GM18517 (cell line): Measurements from ENCODE around the gene MARCHF10.

Source experiments
- ATAC-seq: cut with Tn5 transposase; IDR thresholded peaks from one replicate; pipeline ENCODE4 v1.9.1; 2021; ENCODE audit warnings: mild to moderate bottlenecking, moderate library complexity; ENCODE audit not compliant: unreplicated experiment

MARCHF10 gene

DNA sequence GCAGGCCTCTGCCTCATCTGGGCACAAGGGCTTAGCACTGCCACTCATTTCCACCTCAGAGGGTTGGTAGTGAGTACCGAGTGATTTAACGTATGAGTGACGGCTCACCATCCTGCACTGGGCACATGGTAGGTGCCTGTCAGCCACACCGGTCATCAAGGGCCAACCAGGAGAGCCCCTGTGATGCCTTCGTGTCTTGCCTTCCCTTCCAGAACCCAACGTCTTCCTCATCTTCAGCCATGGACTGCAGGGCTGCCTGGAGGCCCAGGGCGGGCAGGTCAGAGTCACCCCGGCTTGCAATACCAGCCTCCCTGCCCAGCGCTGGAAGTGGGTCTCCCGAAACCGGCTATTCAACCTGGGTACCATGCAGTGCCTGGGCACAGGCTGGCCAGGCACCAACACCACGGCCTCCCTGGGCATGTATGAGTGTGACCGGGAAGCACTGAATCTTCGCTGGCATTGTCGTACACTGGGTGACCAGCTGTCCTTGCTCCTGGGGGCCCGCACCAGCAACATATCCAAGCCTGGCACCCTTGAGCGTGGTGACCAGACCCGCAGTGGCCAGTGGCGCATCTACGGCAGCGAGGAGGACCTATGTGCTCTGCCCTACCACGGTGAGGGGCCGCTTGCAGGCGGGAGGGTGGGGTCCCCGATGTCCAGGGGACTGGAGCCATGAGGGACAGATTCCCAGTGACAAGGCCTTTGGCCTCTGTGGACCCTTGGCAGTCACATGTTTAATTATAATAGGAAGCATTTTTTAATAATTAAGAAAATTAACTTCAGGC is 143.6 kb downstream of the MARCHF10 start:
- no peak for ATAC-seq

DNA sequence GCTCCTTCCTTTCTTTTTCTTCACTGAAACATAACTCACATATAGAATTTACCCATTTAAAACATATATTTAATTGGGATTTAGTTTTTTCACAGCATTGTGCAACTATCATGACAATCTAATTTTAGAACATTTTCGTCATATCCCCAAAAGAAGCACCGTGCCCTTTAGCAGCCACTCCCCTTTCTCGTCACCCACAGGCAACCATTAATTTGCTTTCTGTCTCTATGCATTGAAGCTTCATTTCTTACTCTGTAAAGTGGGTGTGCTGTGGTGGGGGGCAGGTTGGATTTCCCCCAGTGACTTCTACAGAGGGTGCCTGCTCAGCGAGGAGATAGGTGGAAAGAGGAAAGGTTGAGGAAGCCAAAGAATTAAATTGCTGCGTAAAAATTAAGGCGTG is 144.8 kb downstream of the MARCHF10 start:
- ATAC-seq = no peak

DNA sequence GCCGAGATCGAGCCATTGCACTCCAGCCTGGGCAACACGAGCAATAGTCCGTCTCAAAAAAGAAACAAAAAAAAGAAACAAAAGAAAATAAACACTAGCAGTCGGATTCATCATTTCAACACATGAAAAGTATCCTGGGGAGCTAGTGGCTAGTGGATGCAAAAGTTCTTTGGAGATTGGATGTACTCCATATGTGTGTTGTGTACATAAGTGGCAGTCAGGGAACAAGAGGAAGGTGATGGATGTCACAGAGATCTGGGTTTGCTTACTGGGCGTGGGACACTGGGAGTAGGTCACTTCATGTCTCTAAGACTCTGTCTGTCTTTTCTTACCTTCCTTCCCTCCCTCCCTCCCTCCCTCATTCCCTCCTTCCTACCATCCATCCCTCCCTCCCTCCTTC is 145.3 kb downstream of the MARCHF10 start:
- no peak for ATAC-seq

DNA sequence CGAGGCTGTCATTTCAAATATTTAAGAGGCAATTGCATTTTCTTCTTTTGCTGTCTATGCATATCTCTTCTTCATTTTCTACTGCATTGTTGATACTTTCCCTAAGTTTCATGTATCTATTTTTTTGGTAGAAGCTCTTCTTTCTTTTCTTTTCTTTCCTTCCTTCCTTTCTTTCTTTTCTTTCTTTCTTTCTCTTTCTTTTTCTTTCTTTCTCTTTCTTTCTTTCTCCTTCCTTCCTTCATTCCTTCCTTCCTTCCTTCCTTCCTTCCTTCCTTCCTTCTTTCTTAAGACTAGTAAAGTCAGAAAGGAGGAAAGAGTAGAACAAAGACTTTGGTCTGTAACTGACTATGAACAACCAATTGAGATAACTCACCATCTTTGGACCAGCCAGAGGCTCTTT is 146.8 kb downstream of the MARCHF10 start:
- no peak for ATAC-seq

DNA sequence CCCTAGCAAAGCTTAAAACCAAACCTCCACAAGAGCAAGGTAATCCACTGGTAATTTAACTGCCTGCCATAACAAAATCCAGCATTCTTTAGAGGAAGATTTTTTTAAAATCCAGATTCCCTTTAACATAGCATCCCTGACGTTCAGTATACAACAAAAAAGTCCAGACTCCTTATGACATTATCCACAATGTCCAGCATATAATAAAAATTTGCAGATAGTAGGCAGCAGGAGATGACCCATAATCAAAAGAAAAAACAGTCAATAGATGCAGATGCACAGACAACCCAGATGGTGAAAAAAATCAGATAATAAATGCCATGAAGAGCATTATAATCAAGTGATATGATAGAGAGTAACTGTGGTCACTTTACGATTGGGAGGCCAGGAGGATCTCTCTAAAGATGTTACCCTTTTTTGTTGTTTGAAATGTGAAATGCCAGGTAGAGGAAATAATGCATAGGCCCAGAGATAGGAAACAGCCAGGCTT is 147.4 kb downstream of the MARCHF10 start:
- no peak for ATAC-seq

DNA sequence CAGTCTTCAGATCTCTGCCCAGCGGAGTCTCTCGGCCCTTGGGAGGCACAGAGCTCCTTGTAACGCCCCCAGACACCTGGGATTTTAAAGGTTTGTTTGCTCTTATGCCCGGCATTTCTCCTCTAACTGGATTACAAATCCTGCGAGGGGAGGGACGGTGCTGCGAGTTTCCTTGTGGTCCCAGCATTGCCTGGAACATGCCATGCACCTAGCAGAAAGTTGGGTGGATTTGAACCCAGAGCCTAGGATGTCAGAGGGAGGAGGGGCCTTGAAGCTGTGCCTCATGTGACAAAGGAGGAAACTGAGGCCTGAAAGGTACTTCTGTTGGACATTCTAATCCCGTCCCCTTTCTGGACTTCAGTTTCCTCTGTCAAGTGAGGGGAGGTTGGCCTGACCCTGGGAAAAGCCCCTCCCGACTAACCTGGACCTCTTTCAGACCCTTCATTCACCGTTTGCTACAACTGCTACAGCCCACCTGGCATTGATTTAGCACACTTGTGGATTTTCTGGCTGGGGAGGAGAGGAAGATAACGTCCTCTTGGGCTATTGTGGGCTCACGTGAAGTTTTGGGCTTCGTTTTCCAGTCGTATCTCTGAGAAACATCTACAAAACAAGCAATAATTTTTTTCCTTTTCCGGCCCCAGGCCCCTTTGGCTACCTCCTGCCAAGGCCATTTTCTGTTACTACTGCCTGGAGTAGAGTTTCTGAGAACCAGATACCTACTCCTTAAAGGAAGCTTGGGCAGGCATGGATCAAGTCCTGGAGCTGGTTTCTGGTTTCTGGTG is 149.8 kb downstream of the MARCHF10 start:
- ATAC-seq = no peak

DNA sequence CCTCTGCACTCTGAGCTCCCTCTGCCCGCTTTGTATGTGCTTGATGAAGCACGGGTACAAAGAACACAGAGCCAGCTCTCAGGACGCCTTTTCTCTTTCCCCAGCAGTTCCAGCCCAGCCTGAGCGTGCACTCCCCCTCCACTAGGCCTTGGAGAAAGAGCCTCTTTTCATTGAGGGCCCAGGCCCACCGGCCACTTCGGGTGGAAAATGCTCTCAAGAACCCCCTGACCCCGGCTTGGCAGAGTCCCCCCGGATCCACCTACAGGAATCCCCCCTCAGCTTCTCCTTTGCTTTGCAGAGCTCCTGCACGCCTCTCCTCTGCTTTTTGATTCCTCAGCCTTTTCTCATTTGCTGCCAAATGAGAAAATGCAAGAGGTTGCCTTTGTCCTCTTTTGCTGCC is 150.4 kb downstream of the MARCHF10 start:
- ATAC-seq = no peak

DNA sequence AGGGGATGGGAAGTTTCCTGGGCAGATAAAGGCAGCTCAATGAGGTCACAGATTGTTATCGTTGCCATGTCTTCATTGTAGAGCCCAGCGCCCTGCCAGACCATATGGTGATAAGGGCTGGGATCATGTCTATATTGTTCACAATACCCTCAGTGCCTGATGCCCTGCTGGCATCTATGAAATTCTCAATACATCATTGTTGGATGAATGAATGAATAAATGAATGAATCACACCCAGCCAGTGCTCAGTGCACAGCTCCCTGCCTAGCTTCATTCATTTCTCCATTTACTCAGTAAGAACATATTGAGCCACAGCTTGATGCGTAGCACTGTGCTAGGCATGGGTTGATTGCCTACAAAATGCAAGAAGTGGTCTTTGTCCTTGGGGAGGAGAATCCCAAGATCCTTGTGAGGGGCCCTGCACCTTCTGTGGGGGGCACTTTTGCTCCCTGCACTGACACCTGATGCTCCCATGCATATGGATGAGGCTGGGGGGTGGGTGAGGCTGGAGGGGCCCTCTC is 150.9 kb downstream of the MARCHF10 start:
- ATAC-seq = no peak

DNA sequence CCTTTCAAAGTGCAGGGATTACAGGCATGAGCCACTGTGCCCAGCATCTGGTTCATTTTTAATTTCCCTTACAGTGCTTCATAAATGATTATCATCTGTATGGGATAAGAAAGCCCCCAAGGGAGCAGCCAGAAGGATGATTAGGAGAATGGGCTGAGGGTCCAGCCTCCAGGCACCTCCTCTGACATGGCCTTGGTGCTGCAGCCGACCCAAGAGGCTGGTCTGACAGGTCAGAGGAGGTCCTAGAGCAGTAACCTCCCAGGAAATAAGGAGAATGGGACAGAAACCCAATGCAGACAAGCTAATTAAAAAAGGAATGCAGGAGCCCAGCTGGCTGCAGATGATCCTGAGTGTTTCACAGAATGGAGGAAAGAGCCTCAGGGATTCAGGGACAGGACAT is 151.7 kb downstream of the MARCHF10 start:
- no peak for ATAC-seq

DNA sequence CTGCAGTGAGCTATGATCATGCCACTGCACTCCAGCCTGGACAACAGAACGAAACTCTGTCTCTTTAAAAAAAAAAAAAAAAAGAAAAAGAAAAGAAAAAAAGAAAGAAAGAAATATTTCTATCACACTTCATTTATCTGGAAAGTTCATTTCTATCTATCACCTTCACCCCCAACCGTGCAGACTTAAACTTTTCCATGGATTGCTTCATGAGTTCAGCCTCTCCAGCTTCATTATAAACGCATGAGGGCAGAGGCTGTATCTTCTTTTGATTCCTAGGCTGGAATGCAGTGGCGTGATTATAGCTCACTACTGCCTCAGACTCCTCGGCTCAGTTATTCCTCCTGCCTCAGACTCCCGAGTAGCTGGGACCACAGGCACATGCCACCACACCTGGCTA is 152.5 kb downstream of the MARCHF10 start:
- ATAC-seq = no peak

DNA sequence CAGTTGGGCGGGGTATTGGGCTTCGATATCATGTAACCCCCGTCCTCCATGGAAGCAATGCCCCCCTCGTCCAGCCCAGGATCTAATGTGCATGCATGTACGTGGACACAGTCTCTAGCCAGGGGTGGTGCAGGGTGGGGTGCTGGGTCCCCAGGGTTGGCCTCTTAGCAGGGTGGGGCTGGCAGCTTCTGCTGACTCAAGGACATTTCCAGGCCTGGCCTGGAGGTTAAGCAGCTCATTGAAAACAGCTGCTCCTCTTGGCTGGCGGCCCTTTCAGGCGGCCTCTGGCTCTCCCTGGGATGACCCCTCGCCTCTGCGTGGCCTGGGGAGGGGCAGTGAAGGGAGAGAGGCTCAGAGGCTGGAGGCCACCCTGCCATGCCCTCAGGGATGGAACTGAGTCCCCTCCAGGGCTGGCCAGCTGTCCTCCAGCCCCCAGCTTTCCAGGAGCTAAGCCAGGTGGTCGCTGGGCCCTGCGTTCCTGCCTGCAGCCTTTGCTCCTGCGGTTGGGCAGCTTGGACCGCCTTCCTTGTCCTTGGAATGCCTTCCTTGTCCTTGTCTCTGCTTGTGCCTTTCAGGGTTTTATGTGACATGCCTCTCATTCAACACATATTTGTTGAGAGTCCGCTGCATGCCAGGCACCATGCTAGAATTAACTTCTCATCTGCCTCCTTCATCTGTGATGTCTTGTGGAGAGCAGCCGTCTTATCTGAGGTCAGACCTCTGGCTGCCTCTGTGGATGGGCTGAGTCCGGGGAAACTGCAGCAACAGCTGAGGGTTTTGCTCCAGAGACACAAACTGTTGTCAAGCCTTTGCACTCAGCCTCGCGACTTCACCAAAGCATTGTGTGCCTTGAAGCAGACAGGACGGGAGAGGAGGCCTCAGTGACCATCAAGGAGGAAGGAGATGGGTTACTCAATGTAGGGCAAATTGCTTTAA is 154.0 kb downstream of the MARCHF10 start:
- ATAC-seq = no peak

DNA sequence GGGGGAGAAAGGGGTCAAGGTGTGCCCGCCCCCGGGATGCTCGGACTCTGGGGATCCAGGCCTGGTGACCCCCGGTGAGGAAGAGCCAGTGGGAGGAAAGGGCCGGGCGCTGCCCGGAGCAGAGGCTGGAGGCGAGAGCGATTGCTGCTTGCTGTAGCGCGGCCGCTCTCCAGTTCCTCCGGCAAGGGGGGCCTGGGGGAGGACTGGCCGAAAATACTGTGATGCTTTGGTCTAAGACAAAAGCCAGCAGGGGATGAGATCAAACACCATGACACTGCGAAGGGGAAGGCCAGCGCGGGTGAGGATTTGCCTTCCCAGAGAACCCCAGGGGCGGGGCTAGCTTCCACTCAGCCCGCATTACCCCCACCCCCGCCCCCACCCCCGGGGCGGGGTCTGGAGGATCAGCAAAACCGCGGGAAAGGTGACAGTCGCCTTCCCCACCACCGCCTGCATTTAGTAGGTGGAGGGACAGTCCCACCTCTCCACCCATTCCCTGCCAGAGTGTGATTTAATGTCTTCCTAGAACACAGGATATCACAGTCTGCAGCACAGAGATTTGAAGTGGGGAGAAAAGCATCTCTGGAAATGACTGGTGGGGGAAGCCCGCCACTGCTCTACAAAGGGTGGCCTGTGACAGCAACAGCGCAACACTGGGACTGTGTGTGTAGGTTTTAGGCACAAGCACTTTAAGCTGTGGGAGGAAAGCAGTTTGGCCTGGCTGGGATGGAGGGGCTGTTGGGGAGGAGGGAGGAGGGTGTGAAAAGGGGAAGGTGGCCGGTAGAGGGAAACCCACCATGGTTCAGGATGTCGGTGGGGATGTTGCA is 154.9 kb downstream of the MARCHF10 start:
- ATAC-seq = peak; percentile 75

DNA sequence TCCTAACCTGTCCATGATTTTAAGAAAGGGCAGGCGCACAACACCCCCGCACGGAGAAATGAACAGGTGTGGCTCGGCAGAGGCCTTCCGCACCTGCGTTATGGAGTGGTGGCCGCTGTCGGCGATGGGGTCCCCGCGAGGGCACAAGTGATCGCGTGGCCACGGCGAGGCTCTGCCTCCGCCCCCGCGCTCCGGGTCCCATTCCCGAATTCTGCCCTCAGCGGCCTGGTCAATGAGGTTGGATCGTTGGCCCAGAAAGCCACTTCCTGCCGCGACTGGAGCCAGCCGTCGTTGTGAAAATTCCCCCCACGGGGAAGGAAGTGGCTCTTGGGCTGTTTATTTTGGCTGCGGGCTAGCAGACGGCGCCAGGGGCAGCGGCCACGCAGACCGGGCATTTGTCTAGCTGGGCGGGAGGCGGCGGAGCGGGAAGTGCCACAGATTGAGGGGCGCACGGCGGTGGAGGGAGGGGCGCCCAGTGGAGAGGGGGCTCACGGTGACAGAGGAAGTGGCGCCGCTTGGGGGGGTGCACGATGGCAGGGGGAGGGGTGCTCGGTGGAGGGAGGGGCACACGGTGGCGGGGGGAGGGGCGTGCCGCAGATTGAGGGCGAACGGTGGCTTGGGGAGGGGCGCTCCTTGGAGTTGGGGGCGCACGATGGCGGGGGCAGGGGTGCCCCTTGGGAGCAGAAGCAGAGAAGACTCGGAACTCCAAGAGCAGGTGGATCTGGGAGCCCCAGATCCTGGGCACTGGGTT is 155.7 kb downstream of the MARCHF10 start:
- no peak for ATAC-seq
